K562 (cell line): Measurements from ENCODE around the gene CTNNBL1. TPM values are rescaled to one million over a fixed set of nuclear protein-coding genes. Genes with fewer than 3 reads are reported as not detected.

Experiments
- ATAC-seq: fragments of 200-7000 bp; cut with Tn5 transposase; 3 replicates; pipeline ENCODE4 v1.9.1; 2020; ENCODE audit warnings: moderate library complexity
- BruUV-seq: library from RNA; stranded (reverse); fragments of 400-500 nt; replicated peaks from 2 replicates; lab custom pipeline; 2021; lab: Mats Ljungman, UMichigan
- CTCF ChIA-PET: fragments of 300-600 bp; formaldehyde crosslinking; extraction: SDS; loops from one replicate; lab custom pipeline; 2021; ENCODE audit warnings: low intra/inter-chr PET ratio; lab: Yijun Ruan, JAX
- POLR2A ChIA-PET: fragments of 300-600, 350-650 bp; sonication (Branson Sonifier 250); formaldehyde crosslinking; extraction: SDS; loops from one replicate; lab custom pipeline; 2021; ENCODE audit warnings: antibody characterized with exemption, inconsistent platforms; lab: Yijun Ruan, JAX
- DNase-seq, 4 experiments: peaks; one replicate each; pipeline versions ENCODE4 v3.0.0 to v3.0.0-alpha.2; 2011 to 2018; ENCODE audit warnings: low spot score in 3 of 4, mixed read lengths in 3 of 4; ENCODE audit errors: extremely low read depth in 1 of 4
- FAIRE-seq: peaks from 2 replicates; lab custom pipeline; 2011; peaks lifted over from hg19 to GRCh38; lab: Jason Lieb, UNC
- H2AFZ ChIP-seq: 2 replicates; pipeline ENCODE4 v1.6.0; 2011; ENCODE audit warnings: low read depth, low read length, control low read depth, inconsistent platforms
- H3K27ac ChIP-seq: fragments of 200-600 bp; 3 replicates; pipeline ENCODE4 v1.8.0; 2011; ENCODE audit warnings: low read depth, mild to moderate bottlenecking, control low read depth, inconsistent platforms, low read length, moderate library complexity, mixed read lengths; ENCODE audit errors: extremely low read depth
- H3K27me3 ChIP-seq, 2 experiments: fragments of 300-600 bp in 1 of 2; 2 replicates in 1 of 2; 3 replicates in 1 of 2; pipeline versions ENCODE4 v1.6.0 to v1.8.0; 2011; ENCODE audit warnings: inconsistent platforms in 2 of 2, low read length in 2 of 2, mild to moderate bottlenecking in 1 of 2, mixed read lengths in 1 of 2, moderate library complexity in 1 of 2; ENCODE audit not compliant: control insufficient read depth in 2 of 2, insufficient read depth in 2 of 2
- H3K36me3 ChIP-seq: fragments of 300-600 bp; 3 replicates; pipeline ENCODE4 v1.8.0; 2011; ENCODE audit warnings: mild to moderate bottlenecking, low read length, inconsistent platforms; ENCODE audit not compliant: control insufficient read depth, insufficient read depth
- H3K4me1 ChIP-seq, 2 experiments: fragments of 200-600 bp in 1 of 2; replicated peaks in 1 of 2; 2 replicates in 1 of 2; 3 replicates in 1 of 2; pipeline versions ENCODE4 v1.5.1 to v1.8.0; 2011; ENCODE audit warnings: inconsistent platforms in 2 of 2, low read length in 2 of 2, mild to moderate bottlenecking in 1 of 2, mixed read lengths in 1 of 2, moderate library complexity in 1 of 2; ENCODE audit not compliant: control insufficient read depth in 2 of 2, insufficient read depth in 2 of 2
- H3K4me2 ChIP-seq: 2 replicates; pipeline ENCODE4 v1.6.1; 2011; ENCODE audit warnings: low read length, control low read depth, inconsistent platforms, mixed read lengths; ENCODE audit not compliant: insufficient read depth
- H3K4me3 ChIP-seq: fragments of 200-600 bp; sonication (generic), shearing (Covaris generic); 2 replicates; pipeline ENCODE4 v1.5.1; 2016; ENCODE audit warnings: control low read depth, inconsistent platforms
- H3K79me2 ChIP-seq: fragments of 200-600 bp; 3 replicates; pipeline ENCODE4 v1.8.0; 2011; ENCODE audit warnings: low read length, inconsistent platforms; ENCODE audit not compliant: control insufficient read depth, insufficient read depth
- H3K9ac ChIP-seq, 2 experiments: 2 replicates each; pipeline versions ENCODE4 v1.6.0 to v1.6.1; 2011; ENCODE audit warnings: low read depth in 2 of 2, low read length in 2 of 2, control low read depth in 1 of 2, inconsistent platforms in 1 of 2, mild to moderate bottlenecking in 1 of 2, mixed read lengths in 1 of 2; ENCODE audit not compliant: insufficient read depth in 1 of 2
- H3K9me1 ChIP-seq: one replicate; pipeline ENCODE4 v1.6.0; 2011; ENCODE audit warnings: inconsistent platforms, mild to moderate bottlenecking, low read length, moderate library complexity; ENCODE audit not compliant: control insufficient read depth, insufficient read depth
- H3K9me3 ChIP-seq: replicated peaks from 2 replicates; pipeline ENCODE4 v1.5.1; 2011; ENCODE audit warnings: low read depth, low read length, inconsistent platforms; ENCODE audit not compliant: control insufficient read depth, insufficient read depth
- H4K20me1 ChIP-seq: replicated peaks from 2 replicates; pipeline ENCODE4 v1.6.1; 2011; ENCODE audit warnings: low read length, inconsistent platforms, mixed read lengths; ENCODE audit not compliant: control insufficient read depth, insufficient read depth
- GTF2E2 ChIP-seq: fragments of 200-800 bp; sonication (Bioruptor generic); IDR thresholded peaks from 2 replicates; pipeline ENCODE4 v1.6.1; 2016; ENCODE audit warnings: missing genetic modification characterization, missing compliant biosample characterization
- JUN ChIP-seq, 2 experiments: sonication (generic) in 1 of 2; formaldehyde crosslinking in 1 of 2; IDR thresholded peaks; 2 replicates each; pipeline versions ENCODE4 v1.6.1 to v1.8.0; 2012 to 2022; ENCODE audit warnings: borderline replicate concordance in 2 of 2, mild to moderate bottlenecking in 2 of 2, improper control_type of control experiment in 1 of 2, low read depth in 1 of 2, low read length in 1 of 2, missing genetic modification reagents in 1 of 2
- RAD21 ChIP-seq, 2 experiments: fragments of 250-450 bp in 1 of 2; fragments of 450-650 bp in 1 of 2; sonication (Bioruptor Pico) in 1 of 2; formaldehyde crosslinking in 1 of 2; IDR thresholded peaks in 1 of 2; conservative IDR thresholded peaks in 1 of 2; 2 replicates each; pipeline versions ENCODE4 v1.4.0 to v1.8.0; 2020 to 2022; ENCODE audit warnings: mild to moderate bottlenecking in 2 of 2, moderate library complexity in 1 of 2
- SMC3 ChIP-seq: conservative IDR thresholded peaks from 2 replicates; pipeline ENCODE4 v1.6.1; 2011; ENCODE audit warnings: low read depth, low read length, improper control_type of control experiment; ENCODE audit not compliant: insufficient read depth
- STAG1 ChIP-seq: sonication (generic); formaldehyde crosslinking; IDR thresholded peaks from 2 replicates; pipeline ENCODE4 v1.5.0; 2020; ENCODE audit warnings: missing genetic modification reagents, borderline replicate concordance
- ZNF655 ChIP-seq: fragments of 250-450 bp; sonication (Bioruptor Pico); IDR thresholded peaks from 2 replicates; pipeline ENCODE4 v1.5.0; 2021
- WGBS: fragments of 100-300 bp; shearing (Covaris generic); methylation state at CpG from one replicate; pipeline ENCODE4 v1.1.6; 2016; ENCODE audit warnings: low coverage, mixed read lengths; ENCODE audit not compliant: insufficient coverage; ENCODE audit errors: missing lambda C conversion rate; 5-methylcytosine and 5-hydroxymethylcytosine counted together
- in situ Hi-C: fragments of 300-500 bp; cut with MboI; formaldehyde crosslinking; loops from 4 replicates; pipeline ENCODE4 v1.15.0; 2018; ENCODE audit warnings: inconsistent platforms, mixed read lengths
- intact Hi-C: fragments of 100-400 bp; cut with micrococcal nuclease; formaldehyde crosslinking; loops from 2 replicates; pipeline ENCODE4 v1.14.2; 2022
- polyA plus RNA-seq, 8 experiments: library from polyadenylated mRNA; depleted of rRNA in 4 of 8; stranded (reverse) in 5 of 8; unstranded in 3 of 8; fragments of >200 nt; fragmentation: Nextera tagmentation in 2 of 8; fragmentation: Illumina TruSeq in 1 of 8; extraction: Ambion mirVana in 2 of 8; extraction: Trizol in 1 of 8; gene quantifications; 2 replicates each; pipeline versions ENCODE4 v1.2.1 to v1.2.3, GENCODE V29; 2011 to 2014; ENCODE audit warnings: inconsistent platforms in 1 of 8, missing spikeins in 1 of 8
- total RNA-seq, 7 experiments: library from RNA; depleted of rRNA in 6 of 7; stranded (reverse); fragments of >200 nt in 6 of 7; fragmentation: Illumina TruSeq in 2 of 7; extraction: Trizol in 2 of 7; gene quantifications; 2 replicates each; pipeline versions ENCODE4 v1.2.1 to v1.2.3, GENCODE V29; 2011 to 2021; ENCODE audit warnings: low replicate concordance in 1 of 7

CTNNBL1 gene
- total and polyA plus RNA-seq, 9 of the 15 experiments (the other 6 are each of a cell fraction or from before 2014, with no cell fraction given) = 32.4 to 85.6 (median 43.6) TPM

GRCh38 chr20:37896932-37897548 lies 203.2 kb downstream of the CTNNBL1 start (continued):
- TF ChIP-seq GTF2E2 (tag) (no peak), SMC3 (0 out of 2 replicates have a peak, but pooled peaks have one; percentile 22), ZNF655 (no peak), RAD21 (CRISPR knock-in tag; conservative IDR thresholded peaks at IDR 0.05 in 1 of 2, IDR thresholded peaks at IDR 0.05 in 1 of 2) (peak; percentile 46 to 78), STAG1 (CRISPR knock-in tag) (peak; percentile 66; the same call in 1 of the 2 replicates)

- no peak overlapping the region for H2AFZ ChIP-seq
- TF ChIP-seq JUN (IDR thresholded peaks at IDR 0.05; ENCODE audit: borderline replicate concordance, low read depth, low read length) = no peak
- TF ChIP-seq JUN (CRISPR knock-in tag; IDR thresholded peaks at IDR 0.05; ENCODE audit: borderline replicate concordance) = no peak
- TF ChIP-seq SMC3 = no peak
- TF ChIP-seq, all 486 proteins: peak for 0
- BruUV-seq = no TSS peak
- Histone ChIP-seq H3K27ac (no peak overlapping the region), H3K9ac (no peak overlapping the region), H3K9me1 (peaks cover 3% of the 10 kb centered on the region), H4K20me1 (peaks cover 15% of the 10 kb centered on the region; the same call in 1 of the 2 replicates), H3K79me2 (no peaks in the 10 kb centered on the region), H3K4me2 (no peak overlapping the region), H3K36me3 (no peaks in the 10 kb centered on the region; the same call in 2 of the 3 replicates), H3K9me3 (no peaks in the 10 kb centered on the region), H3K4me3 (no peak overlapping the region), H3K27me3 (peaks cover 5 to 31% of the 10 kb centered on the region in 2 experiments; a peak in 4 of 5 replicates), H3K4me1 (peaks cover 0 to 13% of the 10 kb centered on the region in 2 experiments; a peak in 2 of 5 replicates)
- in situ Hi-C loops (loop anchor here (10.0 kb wide), 2 partner anchors 316 to 334 kb away; no protein-coding TSS in a partner anchor), intact Hi-C loops (loop anchor here (5.0 to 10.0 kb wide), 2 partner anchors 244 to 331 kb away; no protein-coding TSS in a partner anchor)
- DNase-seq = no peak
- WGBS = 3% methylated on average over 10 of the region's 10 CpGs
- ATAC-seq = no peak
- ChIA-PET POLR2A (interaction anchor here (0.6 to 1.5 kb wide), 4 partner anchors 9 to 313 kb away, joined by 3 to 5 read pairs (median 4); no protein-coding TSS in a partner anchor), CTCF (no interaction called here)
- FAIRE-seq = no peak
These were observed 204.6 kb downstream of the CTNNBL1 start for GRCh38 chr20:37898233-37899104.
